ENCODE data around the gene DEFB132. TPM values are rescaled to one million over a fixed set of nuclear protein-coding genes. Genes with fewer than 3 reads are reported as not detected.
"Not testable (repeated sequence)": the region's sequence is repeated elsewhere in the genome, so short reads cannot be mapped to it uniquely, and the experiment has no call there.

The DEFB132 gene
- total and polyA plus RNA-seq, 5 donors from 2014 or later = not detected

DNA sequence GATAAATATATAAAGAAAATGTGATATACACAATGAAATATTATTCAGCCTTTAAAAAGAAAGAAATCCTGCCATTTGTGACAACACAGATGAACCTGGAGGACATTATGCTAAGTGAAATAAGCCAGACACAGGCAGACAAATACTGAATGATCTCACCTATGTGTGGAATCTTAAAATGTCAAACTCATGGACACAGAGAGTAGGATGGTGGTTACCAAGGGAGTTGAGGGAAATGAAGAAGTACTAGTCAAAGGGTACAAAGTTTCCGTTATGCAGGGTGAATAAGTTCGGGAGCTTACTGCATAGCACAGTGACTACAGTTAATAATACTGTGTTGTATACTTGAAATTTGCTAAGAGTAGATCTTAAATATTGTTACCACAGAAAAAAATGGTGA is 14.6 kb upstream of the DEFB132 start:
- Histone ChIP-seq H3K4me1 (ENCODE audit: control insufficient read depth, insufficient read depth, low read length, poor library complexity, severe bottlenecking) (peaks cover 4% of the 10 kb centered on the region), H3K36me3 (ENCODE audit: control insufficient read depth, insufficient read depth, low read length) (no peaks in the 10 kb centered on the region), H3K27ac (ENCODE audit: insufficient read depth, low read length, poor library complexity, severe bottlenecking) (no peak overlapping the region), H3K27me3 (ENCODE audit: control insufficient read depth, insufficient read depth, low read length) (peaks cover 7% of the 10 kb centered on the region), H3K4me3 (ENCODE audit: low read depth, low read length) (no peak overlapping the region), H3K9me3 (ENCODE audit: control insufficient read depth in 2 of 2, low read length in 2 of 2) (no peaks in the 10 kb centered on the region)
- no peak for ATAC-seq (ENCODE audit: low read depth in 2 of 2)
- no peak overlapping the region for H3K27ac Mint-ChIP-seq
- H3K4me3 Mint-ChIP-seq = no peak overlapping the region
- DNase-seq = no peak
- peaks cover 0 to 2% (median 0%) of the 10 kb centered on the region in 7 donors for H3K9me3 Mint-ChIP-seq
- H3K27me3 Mint-ChIP-seq = peaks cover 19% of the 10 kb centered on the region
- peaks cover 0 to 10% (median 5%) of the 10 kb centered on the region in 4 donors for H3K4me1 Mint-ChIP-seq
- no peaks in the 10 kb centered on the region for H3K36me3 Mint-ChIP-seq

DNA sequence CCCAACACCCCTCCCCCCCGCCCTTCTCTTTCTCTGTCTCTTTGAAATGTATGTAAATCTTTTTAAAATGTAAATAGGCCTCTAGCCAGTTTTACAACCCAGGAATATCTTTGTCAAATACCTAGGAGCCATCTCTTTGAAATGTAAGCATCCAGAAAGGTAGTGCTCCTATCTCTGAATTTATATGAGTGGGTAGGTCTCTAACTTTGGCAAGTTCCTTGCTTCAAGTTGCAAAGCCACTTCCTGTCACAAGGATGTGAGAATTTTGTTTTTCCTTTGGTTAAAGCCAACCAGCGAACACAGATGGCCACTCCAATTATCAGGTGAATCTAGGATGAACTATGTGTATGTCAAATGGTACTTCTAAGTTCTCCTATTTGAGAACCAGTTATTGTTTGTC is 6.2 kb upstream of the DEFB132 start:
- H3K36me3 ChIP-seq (ENCODE audit: control insufficient read depth, insufficient read depth, low read length) = no peaks in the 10 kb centered on the region
- peaks cover 7% of the 10 kb centered on the region for H3K27me3 Mint-ChIP-seq
- no peak for ATAC-seq (ENCODE audit: low read depth in 2 of 2)
- H3K4me3 Mint-ChIP-seq = no peak overlapping the region
- no peaks in the 10 kb centered on the region for H3K36me3 Mint-ChIP-seq
- no peaks in the 10 kb centered on the region for H3K9me3 ChIP-seq (ENCODE audit: control insufficient read depth in 2 of 2, low read length in 2 of 2)
- no peak overlapping the region for H3K4me3 ChIP-seq (ENCODE audit: low read depth, low read length)
- peaks cover 0 to 2% (median 0%) of the 10 kb centered on the region in 7 donors for H3K9me3 Mint-ChIP-seq
- DNase-seq = no peak
- H3K4me1 Mint-ChIP-seq = peaks cover 0 to 6% (median 3%) of the 10 kb centered on the region in 4 donors
- peaks cover 4% of the 10 kb centered on the region for H3K27me3 ChIP-seq (ENCODE audit: control insufficient read depth, insufficient read depth, low read length)
- H3K4me1 ChIP-seq (ENCODE audit: control insufficient read depth, insufficient read depth, low read length, poor library complexity, severe bottlenecking) = no peaks in the 10 kb centered on the region
- no peak overlapping the region for H3K27ac Mint-ChIP-seq
- no peak overlapping the region for H3K27ac ChIP-seq (ENCODE audit: insufficient read depth, low read length, poor library complexity, severe bottlenecking)

DNA sequence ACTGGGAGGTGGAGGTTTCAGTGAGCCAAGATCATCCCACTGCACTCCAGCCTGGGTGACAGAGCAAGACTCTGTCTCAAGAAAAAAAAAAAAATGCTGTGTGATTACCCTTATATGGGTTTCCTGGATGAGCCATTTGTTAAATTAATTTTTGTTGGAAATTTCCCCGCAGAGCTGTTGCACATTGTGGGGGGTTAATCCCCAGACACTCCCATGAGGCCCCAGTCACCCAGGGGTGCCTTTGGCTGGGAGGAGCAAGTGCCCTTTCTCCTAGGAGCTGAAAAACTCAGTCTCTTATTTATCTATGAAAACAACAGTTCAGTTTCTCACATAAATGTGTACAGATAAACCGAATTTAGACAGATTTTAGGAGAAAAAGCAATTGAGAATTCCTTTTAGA is 4.7 kb upstream of the DEFB132 start:
- no peaks in the 10 kb centered on the region for H3K36me3 Mint-ChIP-seq
- H3K4me1 Mint-ChIP-seq = peaks cover 0 to 6% (median 3%) of the 10 kb centered on the region in 4 donors
- peaks cover 4% of the 10 kb centered on the region for H3K27me3 ChIP-seq (ENCODE audit: control insufficient read depth, insufficient read depth, low read length)
- no peak overlapping the region for H3K4me3 Mint-ChIP-seq
- H3K27me3 Mint-ChIP-seq = no peaks in the 10 kb centered on the region
- H3K4me3 ChIP-seq (ENCODE audit: low read depth, low read length) = no peak overlapping the region
- H3K27ac Mint-ChIP-seq = no peak overlapping the region
- no peak for DNase-seq
- H3K36me3 ChIP-seq (ENCODE audit: control insufficient read depth, insufficient read depth, low read length) = no peaks in the 10 kb centered on the region
- no peak for ATAC-seq (ENCODE audit: low read depth in 2 of 2)
- no peak overlapping the region for H3K27ac ChIP-seq (ENCODE audit: insufficient read depth, low read length, poor library complexity, severe bottlenecking)
- peaks cover 0 to 2% (median 0%) of the 10 kb centered on the region in 7 donors for H3K9me3 Mint-ChIP-seq
- H3K4me1 ChIP-seq (ENCODE audit: control insufficient read depth, insufficient read depth, low read length, poor library complexity, severe bottlenecking) = no peaks in the 10 kb centered on the region
- no peaks in the 10 kb centered on the region for H3K9me3 ChIP-seq (ENCODE audit: control insufficient read depth in 2 of 2, low read length in 2 of 2)

DNA sequence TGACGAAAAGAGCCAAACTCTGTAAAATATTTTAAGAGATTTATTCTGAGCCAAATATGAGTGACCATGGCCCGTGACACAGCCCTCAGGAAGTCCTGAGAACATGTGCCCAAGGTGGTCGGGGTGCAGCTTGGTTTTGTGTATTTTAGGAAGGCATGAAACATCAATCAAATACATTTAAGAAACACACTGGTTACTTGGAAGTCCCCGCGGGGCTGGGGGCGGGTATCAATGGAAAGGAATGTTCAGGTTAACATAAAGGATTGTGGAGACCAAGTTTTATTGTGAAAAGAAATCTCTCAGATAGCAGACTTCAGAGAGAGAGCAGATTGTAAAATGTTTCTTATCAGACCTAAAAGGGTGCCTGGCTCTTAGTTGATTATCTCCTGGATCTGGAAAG is 4.1 kb upstream of the DEFB132 start:
- not testable (repeated sequence) for H3K36me3 ChIP-seq (ENCODE audit: control insufficient read depth, insufficient read depth, low read length); H3K27ac ChIP-seq (ENCODE audit: insufficient read depth, low read length, poor library complexity, severe bottlenecking); H3K27me3 ChIP-seq (ENCODE audit: control insufficient read depth, insufficient read depth, low read length); H3K4me3 ChIP-seq (ENCODE audit: low read depth, low read length); DNase-seq; H3K9me3 Mint-ChIP-seq; H3K4me1 ChIP-seq (ENCODE audit: control insufficient read depth, insufficient read depth, low read length, poor library complexity, severe bottlenecking); H3K27ac Mint-ChIP-seq; H3K4me3 Mint-ChIP-seq; H3K36me3 Mint-ChIP-seq; H3K27me3 Mint-ChIP-seq; H3K9me3 ChIP-seq (ENCODE audit: control insufficient read depth in 2 of 2, low read length in 2 of 2); ATAC-seq (ENCODE audit: low read depth in 2 of 2)
- H3K4me1 Mint-ChIP-seq = peaks cover 0 to 12% (median 6%) of the 10 kb centered on the region in 4 donors

DNA sequence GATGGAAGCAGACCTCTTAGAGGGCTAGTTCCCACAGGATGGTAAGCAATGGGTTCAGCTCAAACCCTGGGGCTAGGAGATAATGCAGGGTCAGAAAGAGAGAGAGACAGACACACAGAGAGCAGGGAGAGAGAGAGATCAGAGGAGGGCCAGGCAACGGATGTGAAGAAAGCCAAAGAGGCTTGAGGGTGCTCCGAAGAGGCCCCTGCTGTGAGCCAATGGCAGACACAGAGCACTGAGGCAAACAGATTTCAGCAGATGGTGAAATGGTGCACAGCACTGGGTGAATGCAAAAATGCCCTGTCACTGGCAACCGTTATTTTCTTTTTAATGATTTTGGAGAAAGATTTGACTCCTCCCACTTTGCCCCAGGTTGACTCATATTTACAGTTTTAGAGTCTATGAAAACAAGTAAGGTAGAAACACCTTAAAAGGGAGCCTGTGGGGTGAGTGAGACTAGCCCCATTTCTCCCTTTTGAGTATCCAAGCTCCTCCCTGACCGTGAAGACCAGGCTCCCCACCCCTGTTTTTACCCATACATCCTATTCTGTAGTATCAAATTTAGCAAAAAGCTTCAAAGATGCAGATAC is 840 bp downstream of the DEFB132 start:
- Histone ChIP-seq H3K4me3 (ENCODE audit: low read depth, low read length) (peak overlapping the region; percentile 13), H3K36me3 (ENCODE audit: control insufficient read depth, insufficient read depth, low read length) (no peaks in the 10 kb centered on the region), H3K9me3 (ENCODE audit: control insufficient read depth in 2 of 2, low read length in 2 of 2) (no peaks in the 10 kb centered on the region), H3K27ac (ENCODE audit: insufficient read depth, low read length, poor library complexity, severe bottlenecking) (no peak overlapping the region), H3K4me1 (ENCODE audit: control insufficient read depth, insufficient read depth, low read length, poor library complexity, severe bottlenecking) (peaks cover 5% of the 10 kb centered on the region), H3K27me3 (ENCODE audit: control insufficient read depth, insufficient read depth, low read length) (no peaks in the 10 kb centered on the region)
- Mint-ChIP-seq H3K27me3 (no peaks in the 10 kb centered on the region), H3K4me3 (peak overlapping the region in 1 of 4 donors; percentile 56), H3K36me3 (no peaks in the 10 kb centered on the region), H3K27ac (peak overlapping the region in 2 of 3 donors; percentile 63 to 65), H3K9me3 (no peaks in the 10 kb centered on the region), H3K4me1 (peaks cover 5 to 21% (median 11%) of the 10 kb centered on the region in 4 donors)
- peak in 1 of 3 donors; percentile 73 for DNase-seq
- peak; percentile 52 to 57 for ATAC-seq (ENCODE audit: low read depth in 2 of 2)

DNA sequence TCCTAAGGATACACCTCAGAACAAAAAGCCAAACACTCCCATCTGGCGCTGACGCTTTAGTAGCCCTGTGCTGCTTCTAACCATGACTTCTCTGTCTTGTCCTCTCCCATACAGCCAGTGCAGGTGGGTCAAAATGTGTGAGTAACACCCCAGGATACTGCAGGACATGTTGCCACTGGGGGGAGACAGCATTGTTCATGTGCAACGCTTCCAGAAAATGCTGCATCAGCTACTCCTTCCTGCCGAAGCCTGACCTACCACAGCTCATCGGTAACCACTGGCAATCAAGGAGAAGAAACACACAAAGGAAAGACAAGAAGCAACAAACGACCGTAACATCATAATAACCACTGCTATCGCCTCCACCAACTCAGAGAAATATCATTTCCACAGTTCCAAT is 1.4 kb downstream of the DEFB132 start:
- H3K27ac ChIP-seq (ENCODE audit: insufficient read depth, low read length, poor library complexity, severe bottlenecking) = no peak overlapping the region
- peaks cover 5% of the 10 kb centered on the region for H3K4me1 ChIP-seq (ENCODE audit: control insufficient read depth, insufficient read depth, low read length, poor library complexity, severe bottlenecking)
- Mint-ChIP-seq H3K4me3 (no peak overlapping the region), H3K9me3 (no peaks in the 10 kb centered on the region), H3K27me3 (no peaks in the 10 kb centered on the region), H3K27ac (peak overlapping the region in 2 of 3 donors; percentile 63 to 65), H3K4me1 (peaks cover 5 to 21% (median 11%) of the 10 kb centered on the region in 4 donors), H3K36me3 (no peaks in the 10 kb centered on the region)
- ATAC-seq (ENCODE audit: low read depth in 2 of 2) = no peak
- H3K4me3 ChIP-seq (ENCODE audit: low read depth, low read length) = no peak overlapping the region
- H3K9me3 ChIP-seq (ENCODE audit: control insufficient read depth in 2 of 2, low read length in 2 of 2) = no peaks in the 10 kb centered on the region
- no peaks in the 10 kb centered on the region for H3K36me3 ChIP-seq (ENCODE audit: control insufficient read depth, insufficient read depth, low read length)
- no peaks in the 10 kb centered on the region for H3K27me3 ChIP-seq (ENCODE audit: control insufficient read depth, insufficient read depth, low read length)
- DNase-seq = peak in 2 of 3 donors; percentile 9 to 42

DNA sequence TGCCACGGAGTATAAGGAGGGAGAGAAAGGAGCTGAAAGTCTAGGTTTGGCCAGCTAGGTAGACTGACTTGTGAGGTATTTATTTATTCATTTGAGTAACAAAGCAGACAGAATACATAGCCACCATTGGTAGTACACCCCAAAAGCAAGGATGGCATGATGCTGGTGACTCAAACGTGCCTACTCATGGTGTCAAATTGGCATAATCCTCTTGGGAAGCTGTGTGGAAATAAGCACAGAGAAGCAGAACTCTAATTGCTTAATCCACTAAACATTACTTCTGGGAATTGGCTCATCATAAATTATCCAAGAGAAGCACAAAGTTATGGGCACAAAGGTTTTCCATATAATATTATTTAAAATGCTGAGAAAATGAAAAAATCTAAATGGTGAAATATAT is 2.5 kb downstream of the DEFB132 start:
- Histone ChIP-seq H3K27ac (ENCODE audit: insufficient read depth, low read length, poor library complexity, severe bottlenecking) (no peak overlapping the region), H3K4me3 (ENCODE audit: low read depth, low read length) (no peak overlapping the region), H3K27me3 (ENCODE audit: control insufficient read depth, insufficient read depth, low read length) (no peaks in the 10 kb centered on the region), H3K9me3 (ENCODE audit: control insufficient read depth in 2 of 2, low read length in 2 of 2) (no peaks in the 10 kb centered on the region), H3K4me1 (ENCODE audit: control insufficient read depth, insufficient read depth, low read length, poor library complexity, severe bottlenecking) (peaks cover 5% of the 10 kb centered on the region), H3K36me3 (ENCODE audit: control insufficient read depth, insufficient read depth, low read length) (no peaks in the 10 kb centered on the region)
- Mint-ChIP-seq H3K36me3 (no peaks in the 10 kb centered on the region), H3K4me3 (no peak overlapping the region), H3K4me1 (peaks cover 5 to 21% (median 11%) of the 10 kb centered on the region in 4 donors), H3K27ac (no peak overlapping the region), H3K9me3 (no peaks in the 10 kb centered on the region), H3K27me3 (peaks cover under 1% of the 10 kb centered on the region)
- no peak for DNase-seq
- ATAC-seq (ENCODE audit: low read depth in 2 of 2) = no peak

DNA sequence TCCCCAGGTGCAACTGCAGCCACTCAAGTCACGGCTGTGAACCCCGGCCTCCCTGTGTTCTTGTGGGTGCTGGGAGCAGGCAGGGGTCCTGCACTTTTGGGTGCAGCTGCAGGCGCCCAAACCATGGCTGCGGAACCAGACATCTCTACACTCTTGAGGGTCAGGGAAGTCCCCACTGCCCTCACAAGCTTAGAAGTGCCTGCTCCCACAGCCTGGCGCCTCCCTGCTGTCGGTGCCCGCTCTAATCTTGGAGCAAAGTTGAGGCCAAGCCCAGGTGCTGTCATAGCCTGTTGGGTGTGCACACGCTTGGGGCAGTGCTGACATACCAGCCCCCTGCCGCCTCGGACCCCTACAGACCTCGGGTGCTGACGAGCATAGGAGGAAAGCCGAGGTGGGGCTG is 6.2 kb downstream of the DEFB132 start:
- H3K27ac Mint-ChIP-seq = no peak overlapping the region
- H3K4me3 Mint-ChIP-seq = no peak overlapping the region
- no peak overlapping the region for H3K4me3 ChIP-seq (ENCODE audit: low read depth, low read length)
- ATAC-seq (ENCODE audit: low read depth in 2 of 2) (no peak), DNase-seq (no peak)
- H3K27me3 ChIP-seq (ENCODE audit: control insufficient read depth, insufficient read depth, low read length) = peaks cover 3% of the 10 kb centered on the region
- H3K27ac ChIP-seq (ENCODE audit: insufficient read depth, low read length, poor library complexity, severe bottlenecking) = no peak overlapping the region
- peaks cover 25% of the 10 kb centered on the region for H3K27me3 Mint-ChIP-seq
- no peaks in the 10 kb centered on the region for H3K9me3 Mint-ChIP-seq
- no peaks in the 10 kb centered on the region for H3K36me3 ChIP-seq (ENCODE audit: control insufficient read depth, insufficient read depth, low read length)
- H3K9me3 ChIP-seq (ENCODE audit: control insufficient read depth in 2 of 2, low read length in 2 of 2) = no peaks in the 10 kb centered on the region
- no peaks in the 10 kb centered on the region for H3K36me3 Mint-ChIP-seq
- peaks cover 8 to 20% (median 15%) of the 10 kb centered on the region in 4 donors for H3K4me1 Mint-ChIP-seq
- peaks cover 9% of the 10 kb centered on the region for H3K4me1 ChIP-seq (ENCODE audit: control insufficient read depth, insufficient read depth, low read length, poor library complexity, severe bottlenecking)

All from CD4-positive, CD25-positive, alpha-beta regulatory T cell (primary cell).